ENCODE data around the gene ENAH.

DNA sequence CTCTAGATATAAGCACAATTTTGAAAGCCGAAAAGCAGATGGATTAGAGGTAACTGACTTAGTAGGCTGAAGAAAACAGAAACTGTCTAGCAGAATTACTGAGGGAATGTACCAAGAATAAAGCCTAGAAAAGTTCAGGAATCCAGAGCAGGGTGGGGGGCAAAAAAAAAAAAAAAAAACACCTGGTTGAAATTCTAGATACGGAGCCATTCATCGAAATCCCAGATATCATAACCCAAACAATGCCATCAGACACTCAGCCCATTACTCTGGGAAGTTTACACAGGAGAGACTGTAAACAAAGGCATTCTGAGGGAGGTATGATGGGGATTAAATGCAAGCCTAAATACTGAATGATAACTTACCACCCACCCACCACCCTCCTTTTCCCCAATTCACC, 45.6 kb downstream of the ENAH start:
- TF ChIP-seq, protein P1, sequence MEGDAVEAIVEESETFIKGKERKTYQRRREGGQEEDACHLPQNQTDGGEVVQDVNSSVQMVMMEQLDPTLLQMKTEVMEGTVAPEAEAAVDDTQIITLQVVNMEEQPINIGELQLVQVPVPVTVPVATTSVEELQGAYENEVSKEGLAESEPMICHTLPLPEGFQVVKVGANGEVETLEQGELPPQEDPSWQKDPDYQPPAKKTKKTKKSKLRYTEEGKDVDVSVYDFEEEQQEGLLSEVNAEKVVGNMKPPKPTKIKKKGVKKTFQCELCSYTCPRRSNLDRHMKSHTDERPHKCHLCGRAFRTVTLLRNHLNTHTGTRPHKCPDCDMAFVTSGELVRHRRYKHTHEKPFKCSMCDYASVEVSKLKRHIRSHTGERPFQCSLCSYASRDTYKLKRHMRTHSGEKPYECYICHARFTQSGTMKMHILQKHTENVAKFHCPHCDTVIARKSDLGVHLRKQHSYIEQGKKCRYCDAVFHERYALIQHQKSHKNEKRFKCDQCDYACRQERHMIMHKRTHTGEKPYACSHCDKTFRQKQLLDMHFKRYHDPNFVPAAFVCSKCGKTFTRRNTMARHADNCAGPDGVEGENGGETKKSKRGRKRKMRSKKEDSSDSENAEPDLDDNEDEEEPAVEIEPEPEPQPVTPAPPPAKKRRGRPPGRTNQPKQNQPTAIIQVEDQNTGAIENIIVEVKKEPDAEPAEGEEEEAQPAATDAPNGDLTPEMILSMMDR (IDR thresholded peaks at IDR 0.05; ENCODE audit: insufficient read depth, low read depth, low read length) = no peak
- TF ChIP-seq EZH2 (IDR thresholded peaks at IDR 0.05; ENCODE audit: insufficient read depth, low read length) = no peak
